Mesodermal cell (in vitro differentiated cells): ENCODE data around the gene POLR2J3.
"Not testable (repeated sequence)": the region's sequence is repeated elsewhere in the genome, so short reads cannot be mapped to it uniquely, and the experiment has no call there.

Source experiments
- H3K27ac ChIP-seq: 2 replicates; pipeline ENCODE4 v1.7.0; 2013; ENCODE audit warnings: mild to moderate bottlenecking, low read depth, low read length, moderate library complexity; ENCODE audit not compliant: severe bottlenecking
- H3K36me3 ChIP-seq: 2 replicates; pipeline ENCODE4 v1.7.1; 2013; ENCODE audit warnings: mild to moderate bottlenecking, low read length, moderate library complexity; ENCODE audit not compliant: control insufficient read depth, insufficient read depth
- H3K4me1 ChIP-seq: one replicate; pipeline ENCODE4 v1.7.1; 2013; ENCODE audit warnings: mild to moderate bottlenecking, low read length; ENCODE audit not compliant: insufficient read depth, control insufficient read depth, poor library complexity, severe bottlenecking
- H3K4me3 ChIP-seq: 2 replicates; pipeline ENCODE4 v1.7.0; 2013; ENCODE audit warnings: low read length, control low read depth, mild to moderate bottlenecking; ENCODE audit not compliant: insufficient read depth, poor library complexity, severe bottlenecking; ENCODE audit errors: extremely low read depth
- H3K9me3 ChIP-seq: 2 replicates; pipeline ENCODE4 v1.7.1; 2013; ENCODE audit warnings: mild to moderate bottlenecking, low read length, moderate library complexity; ENCODE audit not compliant: control insufficient read depth
- WGBS, 2 experiments: methylation state at CpG; one replicate each; pipeline ENCODE4 v1.1.5; 2013; ENCODE audit warnings: missing lambda C conversion rate in 2 of 2; ENCODE audit not compliant: insufficient coverage in 2 of 2; 5-methylcytosine and 5-hydroxymethylcytosine counted together

The POLR2J3 gene

DNA sequence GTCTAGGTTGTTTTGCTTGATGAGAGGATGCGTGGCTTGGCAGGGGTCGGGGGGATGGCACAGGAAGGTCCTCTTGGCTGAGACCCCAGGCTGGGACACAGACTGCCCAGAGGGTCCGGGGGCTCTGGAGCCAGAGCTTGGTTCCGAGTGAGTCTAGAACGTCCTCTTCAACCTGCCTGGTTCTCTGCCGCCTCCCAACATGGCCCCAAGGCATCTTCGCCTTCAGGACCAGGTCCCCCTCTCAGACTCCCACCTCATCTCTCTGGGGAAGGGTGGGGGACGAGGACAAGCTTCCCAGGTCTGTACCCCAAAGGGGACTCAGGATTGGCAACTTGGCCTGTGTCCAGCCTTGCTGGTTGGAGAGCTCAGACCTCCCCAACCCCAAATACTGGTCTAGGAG lies 30.3 kb downstream of the POLR2J3 start:
- not testable (repeated sequence) for H3K27ac ChIP-seq, H3K4me1 ChIP-seq, H3K9me3 ChIP-seq, H3K4me3 ChIP-seq, H3K36me3 ChIP-seq
- no CpG with 5 or more reads among the region's 8 CpGs for WGBS, 2 experiments

DNA sequence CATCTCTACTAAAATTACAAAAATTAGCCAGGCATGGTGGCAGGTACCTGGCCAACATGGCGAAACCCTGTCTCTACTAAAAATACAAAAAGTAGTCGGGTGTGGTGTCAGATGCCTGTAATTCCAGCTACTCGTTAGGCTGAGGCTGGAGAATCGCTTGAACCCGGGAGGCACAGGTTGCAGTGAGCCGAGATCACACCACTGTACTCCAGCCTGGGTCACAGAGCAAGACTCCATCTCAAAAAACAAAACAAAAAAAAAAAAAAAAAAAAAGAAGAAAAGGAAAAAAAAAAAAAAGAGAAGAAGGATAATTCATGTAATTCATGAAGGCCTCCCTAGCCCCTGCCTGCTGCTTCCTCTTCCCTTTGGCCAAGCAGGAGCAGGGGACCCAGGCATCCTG lies 31.8 kb downstream of the POLR2J3 start:
- WGBS, 2 experiments, result 80% methylated on average over 1 of the region's 6 CpGs; no CpG with 5 or more reads in 1 of the 2 experiments

DNA sequence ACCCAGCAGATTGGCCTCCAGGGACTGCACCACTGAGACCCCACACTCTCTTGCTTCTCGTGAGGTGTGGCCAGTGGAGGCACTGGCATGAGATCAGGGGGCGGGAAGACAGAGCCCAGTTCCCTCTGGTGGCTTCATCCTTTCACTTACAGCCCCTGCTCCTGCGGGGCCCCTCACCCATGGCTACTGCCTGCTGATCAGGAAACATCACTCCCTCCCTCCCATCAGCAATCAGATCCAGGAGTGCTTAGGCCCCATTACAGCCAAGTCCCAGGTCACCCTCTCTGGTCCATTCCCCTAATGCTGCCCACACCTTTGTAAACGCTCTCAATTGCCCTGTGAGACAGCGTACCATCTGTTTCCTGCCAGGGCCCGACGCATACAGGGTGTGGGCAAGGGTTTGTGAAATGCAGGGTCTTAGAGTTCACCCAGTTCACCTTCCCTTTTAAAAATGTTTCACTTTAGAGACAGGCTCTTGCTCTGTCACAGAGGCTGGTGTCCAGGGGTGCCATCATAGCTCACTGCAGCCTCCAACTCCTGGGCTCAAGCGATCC lies 37.2 kb downstream of the POLR2J3 start:
- H3K27ac ChIP-seq, H3K36me3 ChIP-seq, H3K4me3 ChIP-seq, H3K9me3 ChIP-seq, H3K4me1 ChIP-seq: not testable (repeated sequence)
- no CpG with 5 or more reads among the region's 8 CpGs for WGBS, 2 experiments

More for the DNA sequence above, 31.8 kb downstream of the POLR2J3 start:
- not testable (repeated sequence) for H3K36me3 ChIP-seq, H3K27ac ChIP-seq, H3K4me3 ChIP-seq, H3K4me1 ChIP-seq, H3K9me3 ChIP-seq

DNA sequence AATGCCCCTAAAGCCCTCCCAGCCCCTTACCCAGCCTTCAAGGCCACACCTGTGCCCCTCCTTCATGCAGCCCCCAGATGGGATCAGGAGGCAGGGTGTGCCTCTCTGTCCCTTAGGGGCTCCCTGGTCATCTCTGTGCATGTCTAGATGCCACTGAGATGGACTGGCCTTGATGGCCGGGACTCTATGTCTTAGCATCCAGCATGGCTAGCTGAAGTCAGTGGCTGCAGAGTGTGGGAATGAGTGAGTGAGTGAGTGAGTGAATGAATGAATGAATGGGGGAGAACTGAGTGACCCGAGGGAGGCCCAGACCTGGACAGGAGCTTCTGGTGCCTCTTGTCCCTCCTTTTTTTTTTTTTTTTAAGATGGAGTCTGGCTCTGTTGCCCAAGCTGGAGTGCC lies 40.3 kb downstream of the POLR2J3 start:
- not testable (repeated sequence) for H3K4me3 ChIP-seq, H3K27ac ChIP-seq, H3K9me3 ChIP-seq, H3K36me3 ChIP-seq, H3K4me1 ChIP-seq
- 100% methylated on average over 1 of the region's 2 CpGs for WGBS, 2 experiments

DNA sequence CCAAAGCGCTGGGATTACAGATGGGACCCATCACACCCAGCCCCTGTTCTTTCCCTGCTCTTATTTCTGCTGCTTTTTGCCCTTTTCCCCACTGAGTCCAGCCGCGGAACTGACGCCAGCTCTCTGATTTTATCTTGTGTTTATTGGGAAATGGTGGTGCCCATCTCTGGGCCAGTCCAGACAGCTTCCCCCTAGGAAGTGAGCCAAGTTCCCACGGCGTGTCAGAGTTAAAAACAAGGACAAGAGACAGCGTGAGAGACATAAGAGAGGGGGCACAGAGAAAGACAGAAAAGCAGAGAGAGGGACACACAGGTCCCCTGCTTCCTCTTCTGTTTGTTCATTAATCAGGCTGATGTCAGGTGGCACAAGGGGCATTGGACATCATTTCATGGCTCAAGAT lies 40.8 kb downstream of the POLR2J3 start:
- not testable (repeated sequence) for H3K27ac ChIP-seq, H3K9me3 ChIP-seq, H3K36me3 ChIP-seq, H3K4me1 ChIP-seq, H3K4me3 ChIP-seq
- no CpG with 5 or more reads among the region's 7 CpGs for WGBS, 2 experiments

DNA sequence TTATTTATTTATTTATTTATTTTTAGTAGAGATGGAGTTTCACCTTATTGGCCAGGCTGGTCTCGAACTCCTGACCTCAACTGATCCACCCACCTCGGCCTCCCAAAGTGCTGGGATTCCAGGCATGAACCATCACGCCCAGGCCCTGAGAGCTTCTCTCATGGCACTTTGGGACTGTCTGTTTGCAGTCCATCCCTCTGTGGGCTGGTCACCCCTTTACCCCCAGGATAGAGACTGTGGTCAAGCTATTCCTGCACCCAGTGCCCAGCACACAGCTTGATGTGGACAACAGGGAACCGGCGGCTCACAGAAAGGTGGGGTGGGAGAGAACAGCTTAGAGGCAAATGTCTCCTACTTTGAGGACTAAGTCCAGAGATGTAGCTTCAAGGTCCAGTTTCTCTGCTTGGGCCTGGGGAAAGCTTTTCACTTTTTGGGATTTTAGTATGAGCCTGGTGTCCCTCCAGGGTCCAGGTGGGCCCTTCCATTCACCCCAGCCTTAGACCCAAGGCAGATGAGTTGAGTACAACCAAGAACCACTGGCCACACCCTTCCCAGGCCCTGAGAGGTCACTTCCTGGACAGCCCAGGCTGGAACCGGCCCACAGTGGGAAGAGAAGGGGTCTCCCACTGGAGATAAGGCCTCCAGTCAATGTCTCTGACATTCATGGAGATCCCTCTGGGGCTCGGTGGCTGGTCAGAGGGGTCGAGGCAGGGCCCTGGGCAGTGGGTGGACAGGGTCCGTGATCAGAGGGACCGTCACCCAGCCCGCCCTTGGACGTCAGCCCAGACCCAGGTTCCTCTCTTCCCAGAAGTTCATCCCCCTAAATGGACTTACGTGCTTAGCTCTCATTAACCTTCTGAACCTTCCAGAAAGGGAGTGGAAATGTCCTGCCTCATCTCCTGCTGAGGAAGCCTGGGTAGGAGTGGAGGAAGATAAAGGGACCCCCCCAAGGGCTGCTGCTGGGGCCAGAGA lies 44.3 kb downstream of the POLR2J3 start:
- not testable (repeated sequence) for H3K9me3 ChIP-seq, H3K27ac ChIP-seq, H3K36me3 ChIP-seq, H3K4me1 ChIP-seq, H3K4me3 ChIP-seq
- no CpG with 5 or more reads among the region's 13 CpGs for WGBS, 2 experiments

DNA sequence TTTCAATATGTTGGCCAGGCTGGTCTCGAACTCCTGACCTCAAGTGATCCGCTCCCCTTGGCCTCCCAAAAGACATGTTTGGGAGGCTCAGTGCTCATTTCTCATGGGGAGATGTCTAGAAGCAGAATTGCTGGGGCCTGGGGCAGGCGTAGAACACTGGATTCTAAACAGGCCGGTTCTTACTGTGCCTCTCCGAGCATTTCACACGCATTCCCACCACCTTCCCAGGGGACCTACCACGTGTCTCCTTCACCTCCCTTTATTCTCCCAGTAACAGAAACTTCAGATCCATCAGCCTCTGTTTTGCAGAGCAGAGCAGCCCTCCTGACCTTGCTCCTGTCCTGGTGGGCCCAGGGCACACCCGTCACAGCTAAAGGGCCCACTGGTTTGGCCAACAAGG lies 45.2 kb downstream of the POLR2J3 start:
- not testable (repeated sequence) for H3K4me3 ChIP-seq, H3K27ac ChIP-seq, H3K4me1 ChIP-seq, H3K36me3 ChIP-seq, H3K9me3 ChIP-seq
- WGBS, 2 experiments, result no CpG with 5 or more reads among the region's 8 CpGs

DNA sequence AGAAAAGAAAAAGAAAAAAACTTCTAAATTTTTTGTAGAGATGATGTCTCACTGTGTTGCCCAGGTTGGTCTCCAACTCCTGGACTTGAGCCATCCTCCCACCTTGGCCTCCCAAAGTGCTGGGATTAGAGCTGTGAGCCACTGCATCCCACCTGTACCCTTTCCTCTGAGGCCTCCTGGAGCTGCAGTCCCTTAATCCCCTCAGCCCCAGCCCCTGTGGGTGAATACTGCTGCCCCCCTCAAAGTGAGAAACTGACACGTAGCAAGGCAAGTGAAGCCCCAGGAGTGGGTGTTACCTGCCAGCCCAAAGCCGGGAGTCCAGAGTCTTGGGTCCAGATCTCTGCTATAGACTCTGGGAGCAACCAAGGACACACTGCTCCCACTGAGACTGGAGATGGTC lies 47.6 kb downstream of the POLR2J3 start:
- not testable (repeated sequence) for H3K4me1 ChIP-seq, H3K4me3 ChIP-seq, H3K27ac ChIP-seq, H3K9me3 ChIP-seq, H3K36me3 ChIP-seq
- WGBS, 2 experiments, result no CpG with 5 or more reads among the region's 2 CpGs

DNA sequence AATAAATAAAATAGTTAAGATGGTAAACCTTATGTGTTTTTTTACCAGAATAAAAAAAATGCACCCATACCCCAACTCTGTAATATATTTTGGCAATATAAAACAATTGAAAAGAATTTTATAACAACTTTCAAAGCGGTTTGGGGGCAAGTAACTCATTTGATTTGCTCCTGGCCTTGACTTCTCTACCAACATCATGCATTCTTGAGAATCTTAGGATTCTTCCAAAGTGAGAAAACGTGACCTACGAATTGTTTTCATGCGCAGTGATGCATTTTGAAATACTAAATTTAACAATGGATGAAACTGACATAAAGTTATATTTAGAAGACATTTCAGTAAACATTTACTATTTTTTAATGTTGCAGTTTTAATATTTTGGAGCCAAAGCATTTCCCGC lies 51.6 kb downstream of the POLR2J3 start:
- no CpG with 5 or more reads among the region's 5 CpGs for WGBS, 2 experiments
- not testable (repeated sequence) for H3K4me1 ChIP-seq, H3K4me3 ChIP-seq, H3K36me3 ChIP-seq, H3K27ac ChIP-seq, H3K9me3 ChIP-seq

DNA sequence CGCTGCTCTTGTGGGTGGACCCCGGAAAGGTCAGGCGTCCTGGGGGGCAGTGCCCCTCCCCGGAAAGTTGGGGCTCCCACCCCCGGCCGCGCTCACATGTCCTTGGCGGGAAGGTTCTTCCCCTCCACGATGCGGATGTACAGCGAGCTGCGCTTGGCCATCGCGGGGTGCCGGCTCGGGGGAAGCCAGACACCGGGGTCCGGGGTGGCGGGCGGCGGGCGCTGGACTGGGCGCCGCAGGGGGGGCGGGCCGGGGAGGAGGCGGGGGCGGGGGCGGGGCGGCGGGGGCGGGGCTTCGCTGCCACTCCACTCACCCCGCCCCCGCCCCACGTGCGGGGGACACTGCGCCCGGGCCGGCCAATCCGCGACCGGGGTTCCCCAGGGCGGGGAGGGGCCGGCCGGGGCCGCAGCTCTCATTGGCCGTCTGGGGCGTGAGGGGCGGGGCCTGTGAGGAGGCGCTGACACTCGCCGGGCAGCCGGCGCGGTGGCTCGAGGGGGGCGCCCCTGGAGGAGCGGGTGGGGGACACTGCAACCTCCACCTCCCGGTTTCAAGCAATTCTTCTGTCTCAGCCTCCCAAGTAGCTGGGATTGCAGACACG lies 54.7 kb downstream of the POLR2J3 start, which contains the start of gene RASA4B:
Gene RASA4B (minus strand): TSS at position 228 of the 598 bp plus-strand sequence. CDS start 67 bp downstream, at position 161.
- H3K9me3 ChIP-seq, H3K4me1 ChIP-seq, H3K27ac ChIP-seq, H3K36me3 ChIP-seq, H3K4me3 ChIP-seq: not testable (repeated sequence)
- no CpG with 5 or more reads among the region's 61 CpGs for WGBS, 2 experiments
